ENCODE results near the gene SMIM35. TPM values are rescaled to one million over a fixed set of nuclear protein-coding genes. Genes with fewer than 3 reads are reported as not detected.

SMIM35 gene
- total and polyA plus RNA-seq, 2 donors, result 0.05 to 0.09 TPM

DNA sequence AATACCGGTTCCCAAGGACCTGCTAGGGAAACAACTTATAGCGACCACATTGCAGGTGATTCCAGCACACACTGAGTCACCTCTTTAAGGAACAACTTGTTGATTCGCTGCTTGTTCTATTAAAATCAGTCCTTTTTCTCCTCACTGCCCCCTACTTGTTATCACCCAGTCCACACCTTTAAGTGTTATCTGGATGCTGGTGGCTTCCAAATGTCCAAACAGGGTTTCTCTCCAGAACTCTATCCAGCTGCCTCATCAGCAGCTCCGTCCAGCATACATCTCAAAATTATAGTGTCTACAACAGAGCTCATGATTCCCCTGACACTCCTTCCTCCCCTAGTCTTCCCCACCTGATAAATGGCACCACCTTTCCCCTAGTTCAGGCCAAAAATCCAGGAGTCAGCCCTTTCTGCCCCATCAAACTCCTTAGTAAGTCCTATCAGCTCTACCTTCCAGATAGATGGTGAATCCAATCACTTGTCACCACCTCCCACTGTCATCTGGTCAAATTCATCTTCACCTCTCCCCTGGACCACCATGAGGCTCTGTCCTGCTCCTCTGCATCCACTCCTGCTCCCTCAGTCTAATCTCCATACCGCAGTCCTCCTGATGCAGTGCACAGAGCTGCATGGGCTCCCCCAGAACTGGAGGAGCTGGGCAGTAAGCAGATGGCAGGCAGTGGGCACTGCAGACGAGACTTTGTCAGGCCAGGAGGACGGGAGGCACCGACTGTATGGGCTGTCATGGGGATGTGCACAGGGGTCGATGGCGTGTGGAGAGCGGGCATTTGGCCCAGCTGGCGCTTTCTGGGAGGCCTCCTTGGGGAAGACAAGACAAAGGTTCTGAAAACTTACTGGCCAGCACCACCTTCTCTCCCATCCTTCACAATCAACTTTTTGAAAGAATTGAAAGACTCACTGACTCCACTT lies 81.3 kb downstream of the SMIM35 start:
- DNase-seq (ENCODE audit: low read depth in 6 of 9, low spot score in 9 of 9), result no peak
- Histone ChIP-seq H3K4me1 (ENCODE audit: control insufficient read depth in 2 of 2, insufficient read depth in 2 of 2, low read length in 2 of 2) (peaks cover 4 to 49% of the 10 kb centered on the region in 2 donors), H3K36me3 (ENCODE audit: control insufficient read depth in 2 of 2, insufficient read depth in 2 of 2, low read length in 1 of 2) (peaks cover 4% of the 10 kb centered on the region in 2 donors), H3K27ac (ENCODE audit: low read depth in 1 of 2, low read length in 1 of 2) (no peak overlapping the region), H3K27me3 (ENCODE audit: control insufficient read depth in 2 of 2, insufficient read depth in 1 of 2, low read length in 1 of 2) (no peaks in the 10 kb centered on the region), H3K9me3 (ENCODE audit: control insufficient read depth in 2 of 2, insufficient read depth in 1 of 2, low read length in 1 of 2) (peaks cover 0 to 5% of the 10 kb centered on the region in 2 donors), H3K4me3 (ENCODE audit: low read length in 2 of 2) (no peak overlapping the region)
- 96% methylated on average over 12 of the region's 12 CpGs for WGBS

- peaks cover 4 to 44% of the 10 kb centered on the region in 2 donors for H3K4me1 ChIP-seq (ENCODE audit: control insufficient read depth in 2 of 2, insufficient read depth in 2 of 2, low read length in 2 of 2)
- no peaks in the 10 kb centered on the region for H3K27me3 ChIP-seq (ENCODE audit: control insufficient read depth in 2 of 2, insufficient read depth in 1 of 2, low read length in 1 of 2)
- no peak for DNase-seq (ENCODE audit: low read depth in 6 of 9, low spot score in 9 of 9)
- no peak overlapping the region for H3K27ac ChIP-seq (ENCODE audit: low read depth in 1 of 2, low read length in 1 of 2)
- WGBS, result 98% methylated on average over 7 of the region's 7 CpGs
- H3K36me3 ChIP-seq (ENCODE audit: control insufficient read depth in 2 of 2, insufficient read depth in 2 of 2, low read length in 1 of 2), result peaks cover 8 to 11% of the 10 kb centered on the region in 2 donors
- H3K4me3 ChIP-seq (ENCODE audit: low read length in 2 of 2), result no peak overlapping the region
- H3K9me3 ChIP-seq (ENCODE audit: control insufficient read depth in 2 of 2, insufficient read depth in 1 of 2, low read length in 1 of 2), result peaks cover 0 to 5% of the 10 kb centered on the region in 2 donors
Observed at GRCh38 chr11:118004543-118005223, 82.1 kb downstream of the SMIM35 start.

- Histone ChIP-seq H3K4me3 (ENCODE audit: low read length in 2 of 2) (no peak overlapping the region), H3K36me3 (ENCODE audit: control insufficient read depth in 2 of 2, insufficient read depth in 2 of 2, low read length in 1 of 2) (peaks cover 17 to 19% of the 10 kb centered on the region in 2 donors), H3K27me3 (ENCODE audit: control insufficient read depth in 2 of 2, insufficient read depth in 1 of 2, low read length in 1 of 2) (no peaks in the 10 kb centered on the region), H3K4me1 (ENCODE audit: control insufficient read depth in 2 of 2, insufficient read depth in 2 of 2, low read length in 2 of 2) (peaks cover 4 to 44% of the 10 kb centered on the region in 2 donors), H3K27ac (ENCODE audit: low read depth in 1 of 2, low read length in 1 of 2) (no peak overlapping the region), H3K9me3 (ENCODE audit: control insufficient read depth in 2 of 2, insufficient read depth in 1 of 2, low read length in 1 of 2) (peaks cover 0 to 5% of the 10 kb centered on the region in 2 donors)
- WGBS, result 70% methylated on average over 4 of the region's 4 CpGs
- DNase-seq (ENCODE audit: low read depth in 6 of 9, low spot score in 9 of 9), result no peak
Observed at GRCh38 chr11:118003456-118003855, 83.3 kb downstream of the SMIM35 start.

DNA sequence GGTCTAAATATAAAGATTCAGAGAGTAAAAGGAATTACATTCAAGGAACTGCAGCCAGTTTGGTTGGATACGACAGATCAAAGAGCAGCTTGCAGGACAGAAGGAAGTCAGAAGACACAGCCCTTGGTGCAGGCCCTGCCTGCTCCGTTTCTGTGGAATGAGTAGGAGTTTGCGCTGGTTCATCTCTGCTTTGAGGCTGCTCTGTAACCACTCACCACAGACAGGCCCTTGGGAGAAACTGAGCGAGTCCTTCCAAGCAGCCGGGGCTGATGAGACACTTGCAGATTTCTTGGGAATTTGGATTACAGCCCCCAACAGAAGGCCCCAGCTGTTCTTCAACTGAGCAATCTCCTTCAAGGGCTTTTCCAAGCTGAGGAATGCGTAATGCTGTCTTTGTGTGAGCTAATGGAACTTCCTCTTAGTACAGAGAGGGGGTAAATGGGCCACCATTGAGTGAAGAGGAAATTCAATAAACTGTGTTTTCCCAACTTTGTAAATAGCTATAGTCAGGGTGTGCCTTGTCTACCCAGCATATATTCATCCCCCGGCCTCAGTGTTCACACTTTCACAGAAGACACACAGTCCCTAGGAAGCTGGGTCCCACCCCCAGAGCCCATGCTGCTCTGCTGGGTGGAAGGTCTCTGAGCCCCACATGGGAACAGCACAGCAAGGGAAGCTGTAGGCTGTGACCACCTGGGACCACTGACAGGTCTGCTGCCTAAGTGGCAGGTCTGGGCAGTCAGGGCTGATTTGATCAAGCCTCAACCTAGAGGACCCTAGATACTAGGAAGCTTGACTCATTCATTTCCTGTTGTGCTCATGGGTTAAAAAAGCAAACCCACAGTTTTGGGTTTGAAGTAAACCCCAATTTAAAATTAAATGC lies 84.0 kb downstream of the SMIM35 start:
- Histone ChIP-seq H3K4me1 (ENCODE audit: control insufficient read depth in 2 of 2, insufficient read depth in 2 of 2, low read length in 2 of 2) (peaks cover 4 to 38% of the 10 kb centered on the region in 2 donors), H3K9me3 (ENCODE audit: control insufficient read depth in 2 of 2, insufficient read depth in 1 of 2, low read length in 1 of 2) (peaks cover 0 to 5% of the 10 kb centered on the region in 2 donors), H3K4me3 (ENCODE audit: low read length in 2 of 2) (no peak overlapping the region), H3K27ac (ENCODE audit: low read depth in 1 of 2, low read length in 1 of 2) (peak overlapping the region; percentile 61 to 71), H3K36me3 (ENCODE audit: control insufficient read depth in 2 of 2, insufficient read depth in 2 of 2, low read length in 1 of 2) (peaks cover 19 to 21% of the 10 kb centered on the region in 2 donors), H3K27me3 (ENCODE audit: control insufficient read depth in 2 of 2, insufficient read depth in 1 of 2, low read length in 1 of 2) (no peaks in the 10 kb centered on the region)
- 90% methylated on average over 7 of the region's 7 CpGs for WGBS
- DNase-seq (ENCODE audit: low read depth in 6 of 9, low spot score in 9 of 9), result peak in 1 of 9 donors; percentile 31

GRCh38 chr11:118002010-118002540 lies 84.7 kb downstream of the SMIM35 start:
- Histone ChIP-seq H3K36me3 (ENCODE audit: control insufficient read depth in 2 of 2, insufficient read depth in 2 of 2, low read length in 1 of 2) (peaks cover 25 to 26% of the 10 kb centered on the region in 2 donors), H3K27me3 (ENCODE audit: control insufficient read depth in 2 of 2, insufficient read depth in 1 of 2, low read length in 1 of 2) (no peaks in the 10 kb centered on the region), H3K4me3 (ENCODE audit: low read length in 2 of 2) (no peak overlapping the region), H3K9me3 (ENCODE audit: control insufficient read depth in 2 of 2, insufficient read depth in 1 of 2, low read length in 1 of 2) (peaks cover 0 to 5% of the 10 kb centered on the region in 2 donors), H3K27ac (ENCODE audit: low read depth in 1 of 2, low read length in 1 of 2) (peak overlapping the region in 1 of 2 donors; percentile 61), H3K4me1 (ENCODE audit: control insufficient read depth in 2 of 2, insufficient read depth in 2 of 2, low read length in 2 of 2) (peaks cover 4 to 31% of the 10 kb centered on the region in 2 donors)
- no peak for DNase-seq (ENCODE audit: low read depth in 6 of 9, low spot score in 9 of 9)
- WGBS, result 95% methylated on average over 6 of the region's 6 CpGs

- WGBS, result 55% methylated on average over 5 of the region's 5 CpGs
Observed at GRCh38 chr11:118001494-118001971, 85.2 kb downstream of the SMIM35 start.

DNA sequence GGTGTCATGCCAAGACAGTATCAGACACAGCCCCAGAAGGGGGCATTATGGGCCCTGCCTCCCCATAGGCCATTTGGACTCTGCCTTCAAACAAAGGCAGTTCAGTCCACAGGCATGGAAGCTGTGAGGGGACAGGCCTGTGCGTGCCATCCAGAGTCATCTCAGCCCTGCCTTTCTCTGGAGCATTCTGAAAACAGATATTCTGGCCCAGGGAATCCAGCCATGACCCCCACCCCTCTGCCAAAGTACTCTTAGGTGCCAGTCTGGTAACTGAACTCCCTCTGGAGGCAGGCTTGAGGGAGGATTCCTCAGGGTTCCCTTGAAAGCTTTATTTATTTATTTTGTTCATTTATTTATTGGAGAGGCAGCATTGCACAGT lies 85.9 kb downstream of the SMIM35 start:
- H3K4me3 ChIP-seq (ENCODE audit: low read length in 2 of 2), result no peak overlapping the region
- 100% methylated on average over 1 of the region's 1 CpG for WGBS
- H3K4me1 ChIP-seq (ENCODE audit: control insufficient read depth in 2 of 2, insufficient read depth in 2 of 2, low read length in 2 of 2), result peaks cover 4 to 25% of the 10 kb centered on the region in 2 donors
- DNase-seq (ENCODE audit: low read depth in 6 of 9, low spot score in 9 of 9), result no peak
- peaks cover 31% of the 10 kb centered on the region in 2 donors for H3K36me3 ChIP-seq (ENCODE audit: control insufficient read depth in 2 of 2, insufficient read depth in 2 of 2, low read length in 1 of 2)
- H3K9me3 ChIP-seq (ENCODE audit: control insufficient read depth in 2 of 2, insufficient read depth in 1 of 2, low read length in 1 of 2), result peaks cover 0 to 5% of the 10 kb centered on the region in 2 donors
- H3K27ac ChIP-seq (ENCODE audit: low read depth in 1 of 2, low read length in 1 of 2), result no peak overlapping the region
- no peaks in the 10 kb centered on the region for H3K27me3 ChIP-seq (ENCODE audit: control insufficient read depth in 2 of 2, insufficient read depth in 1 of 2, low read length in 1 of 2)

More at GRCh38 chr11:118001494-118001971, 85.2 kb downstream of the SMIM35 start:
- Histone ChIP-seq H3K4me3 (ENCODE audit: low read length in 2 of 2) (no peak overlapping the region), H3K36me3 (ENCODE audit: control insufficient read depth in 2 of 2, insufficient read depth in 2 of 2, low read length in 1 of 2) (peaks cover 25 to 26% of the 10 kb centered on the region in 2 donors), H3K4me1 (ENCODE audit: control insufficient read depth in 2 of 2, insufficient read depth in 2 of 2, low read length in 2 of 2) (peaks cover 4 to 25% of the 10 kb centered on the region in 2 donors), H3K27ac (ENCODE audit: low read depth in 1 of 2, low read length in 1 of 2) (peak overlapping the region in 1 of 2 donors; percentile 61), H3K9me3 (ENCODE audit: control insufficient read depth in 2 of 2, insufficient read depth in 1 of 2, low read length in 1 of 2) (peaks cover 0 to 5% of the 10 kb centered on the region in 2 donors), H3K27me3 (ENCODE audit: control insufficient read depth in 2 of 2, insufficient read depth in 1 of 2, low read length in 1 of 2) (no peaks in the 10 kb centered on the region)
- DNase-seq (ENCODE audit: low read depth in 6 of 9, low spot score in 9 of 9), result peak in 1 of 9 donors; percentile 36

GRCh38 chr11:118000067-118000849 lies 86.5 kb downstream of the SMIM35 start:
- Histone ChIP-seq H3K4me3 (ENCODE audit: low read length in 2 of 2) (no peak overlapping the region), H3K36me3 (ENCODE audit: control insufficient read depth in 2 of 2, insufficient read depth in 2 of 2, low read length in 1 of 2) (peaks cover 36 to 37% of the 10 kb centered on the region in 2 donors), H3K27ac (ENCODE audit: low read depth in 1 of 2, low read length in 1 of 2) (no peak overlapping the region), H3K27me3 (ENCODE audit: control insufficient read depth in 2 of 2, insufficient read depth in 1 of 2, low read length in 1 of 2) (no peaks in the 10 kb centered on the region), H3K4me1 (ENCODE audit: control insufficient read depth in 2 of 2, insufficient read depth in 2 of 2, low read length in 2 of 2) (peaks cover 4 to 25% of the 10 kb centered on the region in 2 donors), H3K9me3 (ENCODE audit: control insufficient read depth in 2 of 2, insufficient read depth in 1 of 2, low read length in 1 of 2) (peaks cover 0 to 5% of the 10 kb centered on the region in 2 donors)
- no peak for DNase-seq (ENCODE audit: low read depth in 6 of 9, low spot score in 9 of 9)
- WGBS, result 97% methylated on average over 4 of the region's 4 CpGs
